HG03108 (cell line): Measurements from ENCODE around the gene OR5M3.

Experiments
- ATAC-seq: cut with Tn5 transposase; IDR thresholded peaks from one replicate; pipeline ENCODE4 v1.9.1; 2021; ENCODE audit warnings: moderate library complexity; ENCODE audit not compliant: unreplicated experiment

The OR5M3 gene

GRCh38 chr11:56473252-56473651, at the start of gene OR5M3:
OR5M3 (minus strand) TSS chr11:56473352; CDS start chr11:56470497, 2,855 bp downstream.
- no peak for ATAC-seq

GRCh38 chr11:56522008-56522407, 48.9 kb upstream of the OR5M3 start:
- no peak for ATAC-seq

- no peak for ATAC-seq
Observed at GRCh38 chr11:56513280-56513679, 40.1 kb upstream of the OR5M3 start.

GRCh38 chr11:56509439-56509838, 36.3 kb upstream of the OR5M3 start:
- ATAC-seq: no peak

GRCh38 chr11:56497010-56497409, 23.9 kb upstream of the OR5M3 start:
- ATAC-seq: no peak

- no peak for ATAC-seq
Observed at GRCh38 chr11:56495117-56495516, 22.0 kb upstream of the OR5M3 start.

- no peak for ATAC-seq
Observed at GRCh38 chr11:56491270-56491669, 18.1 kb upstream of the OR5M3 start, which contains the start of gene OR5M8. OR5M8 (minus strand) TSS chr11:56491370; CDS start chr11:56491370, 0 bp downstream.

- ATAC-seq: no peak
Observed at GRCh38 chr11:56486801-56487200, 13.6 kb upstream of the OR5M3 start.

- ATAC-seq: no peak
Observed at GRCh38 chr11:56474729-56475235, 1.6 kb upstream of the OR5M3 start.

- ATAC-seq: no peak
Observed at GRCh38 chr11:56457076-56457475, 16.1 kb downstream of the OR5M3 start.

GRCh38 chr11:56453521-56453920, 19.6 kb downstream of the OR5M3 start:
- no peak for ATAC-seq
